ENCODE results near the gene INPP5J. TPM values are rescaled to one million over a fixed set of nuclear protein-coding genes. Genes with fewer than 3 reads are reported as not detected.

Gene INPP5J
- total and polyA plus RNA-seq, 10 of the 15 experiments (the other 5 are each of a cell fraction or from before 2014, with no cell fraction given), result 0.18 to 2.8 (median 1.5) TPM; not detected in 1

GRCh38 chr22:31144223-31144622 lies 21.5 kb downstream of the INPP5J start:
- intact Hi-C loops (cut with micrococcal nuclease; ENCODE audit: unreplicated experiment), result no loop called here
- ATAC-seq, result no peak
- Histone ChIP-seq H3K27me3 (replicated peaks in 1 of 2; ENCODE audit: control insufficient read depth in 2 of 2, insufficient read depth in 2 of 2, low read length in 1 of 2) (no peaks in the 10 kb centered on the region; a peak in 2 of 4 replicates), H3K4me1 (ENCODE audit: control insufficient read depth, insufficient read depth, low read length) (no peaks in the 10 kb centered on the region), H3K36me3 (ENCODE audit: control insufficient read depth in 2 of 2, insufficient read depth in 2 of 2, low read length in 1 of 2) (no peaks in the 10 kb centered on the region), H3K4me3 (no peak overlapping the region), H2AFZ (ENCODE audit: control insufficient read depth, low read depth, low read length) (no peak overlapping the region), H4K20me1 (ENCODE audit: control insufficient read depth, insufficient read depth) (no peaks in the 10 kb centered on the region), H3K9ac (ENCODE audit: control insufficient read depth, insufficient read depth, low read length) (no peak overlapping the region), H3K4me2 (ENCODE audit: control insufficient read depth, insufficient read depth) (no peak overlapping the region), H3K27ac (ENCODE audit: control insufficient read depth, insufficient read depth) (no peak overlapping the region), H3K9me3 (replicated peaks; ENCODE audit: control insufficient read depth, insufficient read depth, low read length) (no peaks in the 10 kb centered on the region), H3K79me2 (ENCODE audit: control insufficient read depth, insufficient read depth, low read length) (no peaks in the 10 kb centered on the region)
- FAIRE-seq, result no peak
- in situ Hi-C loops (cut with MboI), result no loop called here
- ChIA-PET POLR2A (no interaction called here), SMC1A (ENCODE audit: uncharacterized antibody, unreplicated experiment) (no interaction called here), RAD21 (ENCODE audit: unreplicated experiment) (no interaction called here), CTCF (interaction anchor here (1.0 kb wide), 1 partner anchor 36 kb away, joined by 7 read pairs; no protein-coding TSS in a partner anchor)
- TF ChIP-seq HDAC6 (IDR thresholded peaks at IDR 0.05; ENCODE audit: unreplicated experiment), result no peak
- BruUV-seq (replicated peaks), result no TSS peak
- DNase-seq (ENCODE audit: low read depth, low spot score), result no peak

- Histone ChIP-seq H3K9me3 (replicated peaks; ENCODE audit: control insufficient read depth, insufficient read depth, low read length) (no peaks in the 10 kb centered on the region), H4K20me1 (ENCODE audit: control insufficient read depth, insufficient read depth) (no peaks in the 10 kb centered on the region), H3K79me2 (ENCODE audit: control insufficient read depth, insufficient read depth, low read length) (no peaks in the 10 kb centered on the region), H3K4me1 (ENCODE audit: control insufficient read depth, insufficient read depth, low read length) (no peaks in the 10 kb centered on the region), H3K4me2 (ENCODE audit: control insufficient read depth, insufficient read depth) (no peak overlapping the region), H3K27me3 (replicated peaks in 1 of 2; ENCODE audit: control insufficient read depth in 2 of 2, insufficient read depth in 2 of 2, low read length in 1 of 2) (no peaks in the 10 kb centered on the region), H3K36me3 (ENCODE audit: control insufficient read depth in 2 of 2, insufficient read depth in 2 of 2, low read length in 1 of 2) (no peaks in the 10 kb centered on the region), H3K27ac (ENCODE audit: control insufficient read depth, insufficient read depth) (no peak overlapping the region), H2AFZ (ENCODE audit: control insufficient read depth, low read depth, low read length) (no peak overlapping the region), H3K4me3 (no peak overlapping the region), H3K9ac (ENCODE audit: control insufficient read depth, insufficient read depth, low read length) (no peak overlapping the region)
- RAD21 ChIA-PET (ENCODE audit: unreplicated experiment), result interaction anchor here (1.6 kb wide), 1 partner anchor 10 kb away, joined by 4 read pairs; no protein-coding TSS in a partner anchor
- SMC1A ChIA-PET (ENCODE audit: uncharacterized antibody, unreplicated experiment), result no interaction called here
- 73% methylated on average over 1 of the region's 1 CpG for WGBS (ENCODE audit: insufficient coverage, insufficient replicate concordance, low lambda C conversion rate, missing lambda C conversion rate)
- no peak for DNase-seq (ENCODE audit: low read depth, low spot score)
- CTCF ChIA-PET, result interaction anchor here (0.6 to 1.4 kb wide), 6 partner anchors 10 to 385 kb away, joined by 3 to 4 read pairs (median 4); no protein-coding TSS in a partner anchor
- intact Hi-C loops (cut with micrococcal nuclease; ENCODE audit: unreplicated experiment) (no loop called here), in situ Hi-C loops (cut with MboI) (no loop called here)
- FAIRE-seq, result no peak
- no peak for ATAC-seq
- no TSS peak for BruUV-seq (replicated peaks)
- POLR2A ChIA-PET, result no interaction called here
- TF ChIP-seq BCL3 (IDR thresholded peaks at IDR 0.05; ENCODE audit: borderline replicate concordance, insufficient read depth, low read depth, low read length, poor library complexity, severe bottlenecking) (no peak), KAT2A (conservative IDR thresholded peaks at IDR 0.05; ENCODE audit: control insufficient read depth, low read depth, low read length) (no peak), SMAD5 (IDR thresholded peaks at IDR 0.05; ENCODE audit: low read depth) (no peak), JUNB (IDR thresholded peaks at IDR 0.05) (no peak), ZNF217 (IDR thresholded peaks at IDR 0.05) (no peak), TCF12 (IDR thresholded peaks at IDR 0.05; ENCODE audit: low read depth, low read length) (no peak), CTCF (IDR thresholded peaks at IDR 0.05 in 2 of 3, conservative IDR thresholded peaks at IDR 0.05 in 1 of 3; ENCODE audit: control insufficient read depth in 2 of 3, extremely low read depth in 1 of 3, insufficient read depth in 1 of 3, low read depth in 3 of 3, low read length in 3 of 3) (no peak), BMI1 (IDR thresholded peaks at IDR 0.05; ENCODE audit: borderline replicate concordance) (no peak), POU2F2 (IDR thresholded peaks at IDR 0.05; ENCODE audit: borderline replicate concordance, low read depth, low read length) (no peak), WRNIP1 (IDR thresholded peaks at IDR 0.05; ENCODE audit: borderline replicate concordance, low read depth, low read length) (no peak), IRF5 (IDR thresholded peaks at IDR 0.05; ENCODE audit: borderline replicate concordance) (no peak), MTA2 (IDR thresholded peaks at IDR 0.05; ENCODE audit: low read depth) (no peak), CREM (IDR thresholded peaks at IDR 0.05; ENCODE audit: low read depth) (no peak), PAX5 (IDR thresholded peaks at IDR 0.05; ENCODE audit: borderline replicate concordance, low read depth, low read length) (no peak)
These were observed 25.7 kb downstream of the INPP5J start for GRCh38 chr22:31148488-31148887.

Data from GM12878 (cell line).